ENCODE results near the gene PEPD.

Gene PEPD

GRCh38 chr19:33471111-33471996 lies 50.2 kb downstream of the PEPD start:
- DNase-seq, result no peak

GRCh38 chr19:33470686-33471085 lies 50.9 kb downstream of the PEPD start:
- no peak for DNase-seq

DNA sequence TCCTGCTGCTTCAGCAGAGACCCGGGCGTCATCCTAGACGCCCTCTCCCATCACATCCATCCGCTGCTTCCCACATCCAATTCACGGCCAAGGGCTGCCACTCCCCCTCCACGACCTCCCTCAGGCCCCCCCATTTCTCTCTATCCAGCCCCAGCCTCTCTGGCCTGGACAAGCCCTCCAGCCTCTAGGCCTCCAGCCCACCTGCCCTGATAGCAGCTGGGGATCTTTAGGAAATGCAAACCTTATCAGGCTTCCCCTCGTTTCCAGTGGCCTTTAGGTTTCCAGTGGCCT lies 51.6 kb downstream of the PEPD start:
- no peak for DNase-seq

GRCh38 chr19:33469171-33470039 lies 52.2 kb downstream of the PEPD start:
- no peak for DNase-seq

DNA sequence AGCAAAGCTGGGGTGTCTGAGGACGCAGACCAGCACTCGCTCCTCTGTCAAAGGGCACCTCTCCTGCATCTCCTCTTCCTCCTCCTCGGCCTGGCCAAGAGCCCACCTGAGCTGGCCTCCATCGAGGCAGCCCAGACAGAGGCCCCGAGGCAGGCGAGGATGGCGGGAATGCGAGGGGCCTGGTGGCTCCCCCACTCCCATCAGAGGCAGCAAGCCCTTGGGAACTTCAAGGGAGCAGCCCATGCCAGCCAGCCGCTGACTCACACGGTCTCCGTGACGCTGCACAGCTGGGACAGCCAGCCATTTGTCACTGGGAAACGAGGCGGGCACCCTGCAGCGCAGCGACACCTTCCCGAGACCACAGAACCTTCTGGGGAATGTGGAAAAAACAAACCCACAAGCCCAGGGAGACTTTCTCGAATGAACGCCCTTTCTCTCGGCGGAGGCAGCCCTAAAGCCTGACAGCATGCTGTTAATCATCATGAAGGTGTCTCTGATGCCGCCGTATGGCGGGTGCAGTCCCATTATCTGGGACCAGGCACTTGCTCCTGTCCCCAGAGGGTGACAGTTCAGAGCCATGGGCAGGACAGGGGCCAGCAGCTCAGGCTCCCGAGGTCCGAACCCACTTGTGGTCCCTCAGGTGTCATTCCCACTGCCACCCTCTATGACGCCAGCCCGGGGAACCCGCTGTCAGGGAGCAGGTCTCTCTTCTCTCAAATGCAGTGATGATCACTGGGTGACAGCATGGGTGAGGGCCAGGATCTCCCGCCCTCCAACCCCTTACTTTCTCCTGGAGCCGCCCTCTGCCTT lies 53.0 kb downstream of the PEPD start:
- DNase-seq, result no peak

GRCh38 chr19:33467851-33468250 lies 53.7 kb downstream of the PEPD start:
- DNase-seq, result no peak

DNA sequence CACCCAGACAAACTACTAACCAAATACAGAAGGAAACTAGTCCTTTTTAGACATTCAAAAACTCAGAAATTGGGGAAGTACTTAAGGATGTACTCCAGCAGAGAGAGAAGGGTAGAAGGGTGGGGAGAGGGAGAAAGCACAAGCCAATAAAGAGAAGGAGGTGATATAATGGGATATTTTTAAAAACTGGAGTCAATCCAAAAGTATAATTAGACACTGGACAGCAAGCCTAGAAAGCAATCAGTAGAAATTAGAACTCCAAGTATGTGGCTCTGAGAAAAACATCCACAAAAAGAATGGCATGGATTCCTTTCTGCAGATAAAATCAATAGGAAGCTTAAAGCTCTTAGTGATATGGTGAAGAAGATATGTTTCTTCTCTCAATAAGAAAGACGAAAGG lies 55.8 kb downstream of the PEPD start:
- no peak for DNase-seq

DNA sequence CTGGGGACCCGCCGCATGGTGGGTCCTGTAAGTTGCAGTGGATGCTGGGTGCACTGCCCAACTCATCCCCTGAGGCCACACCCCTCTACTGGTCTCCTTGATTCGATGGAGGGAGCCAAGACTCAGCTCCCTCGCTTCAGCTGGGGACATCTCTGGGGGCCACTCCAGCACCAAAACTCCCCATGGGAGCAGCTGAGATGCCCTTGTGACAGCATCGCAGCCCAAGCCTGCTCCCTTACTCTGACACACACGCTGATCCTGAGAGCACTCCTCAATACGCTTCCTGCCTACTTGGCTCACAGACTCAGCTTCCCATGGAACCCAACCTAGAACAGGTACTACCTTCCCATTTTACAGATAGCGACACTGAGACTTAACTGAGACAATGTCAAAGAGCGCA lies 56.2 kb downstream of the PEPD start:
- DNase-seq, result no peak

- DNase-seq, result no peak
These were observed 56.9 kb downstream of the PEPD start for GRCh38 chr19:33464733-33465115.

- no peak for DNase-seq
These were observed 57.4 kb downstream of the PEPD start for GRCh38 chr19:33464010-33464732.

- DNase-seq, result no peak
These were observed 58.4 kb downstream of the PEPD start for GRCh38 chr19:33463199-33463598.

DNA sequence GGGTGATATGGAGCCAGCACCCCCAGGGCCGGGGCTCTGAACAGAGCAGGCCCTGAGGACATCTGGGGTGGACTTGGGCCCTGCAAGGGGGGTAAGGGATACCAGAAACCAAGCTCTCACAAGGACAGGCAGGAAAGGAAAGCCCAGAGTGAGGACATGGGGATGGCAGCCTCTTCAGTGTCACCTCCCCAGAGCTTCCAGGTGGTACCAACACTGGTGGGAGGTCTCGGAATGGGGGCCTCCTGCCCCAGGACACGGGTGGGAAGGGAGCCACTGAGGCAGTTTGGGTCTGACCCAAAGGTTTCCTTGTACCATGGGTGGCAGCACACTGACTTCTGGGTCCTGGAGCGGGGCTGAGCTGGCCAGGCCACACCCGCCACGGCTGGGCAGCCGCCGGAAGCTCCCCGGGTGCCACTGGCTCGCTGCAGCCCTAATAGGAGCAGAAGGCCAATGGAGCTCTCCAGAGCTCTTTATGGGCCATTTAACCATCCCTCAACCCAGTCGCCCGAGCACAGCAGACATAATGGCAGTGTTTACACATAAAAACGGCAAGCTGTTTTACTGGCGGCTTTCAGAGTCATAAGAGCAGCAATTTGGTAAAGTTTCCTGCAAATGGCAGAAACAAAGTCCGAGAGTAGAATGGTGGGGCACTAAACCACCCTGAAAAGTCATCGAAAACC lies 59.3 kb downstream of the PEPD start:
- no peak for DNase-seq

- DNase-seq, result no peak
These were observed 60.1 kb downstream of the PEPD start for GRCh38 chr19:33461256-33462111.

DNA sequence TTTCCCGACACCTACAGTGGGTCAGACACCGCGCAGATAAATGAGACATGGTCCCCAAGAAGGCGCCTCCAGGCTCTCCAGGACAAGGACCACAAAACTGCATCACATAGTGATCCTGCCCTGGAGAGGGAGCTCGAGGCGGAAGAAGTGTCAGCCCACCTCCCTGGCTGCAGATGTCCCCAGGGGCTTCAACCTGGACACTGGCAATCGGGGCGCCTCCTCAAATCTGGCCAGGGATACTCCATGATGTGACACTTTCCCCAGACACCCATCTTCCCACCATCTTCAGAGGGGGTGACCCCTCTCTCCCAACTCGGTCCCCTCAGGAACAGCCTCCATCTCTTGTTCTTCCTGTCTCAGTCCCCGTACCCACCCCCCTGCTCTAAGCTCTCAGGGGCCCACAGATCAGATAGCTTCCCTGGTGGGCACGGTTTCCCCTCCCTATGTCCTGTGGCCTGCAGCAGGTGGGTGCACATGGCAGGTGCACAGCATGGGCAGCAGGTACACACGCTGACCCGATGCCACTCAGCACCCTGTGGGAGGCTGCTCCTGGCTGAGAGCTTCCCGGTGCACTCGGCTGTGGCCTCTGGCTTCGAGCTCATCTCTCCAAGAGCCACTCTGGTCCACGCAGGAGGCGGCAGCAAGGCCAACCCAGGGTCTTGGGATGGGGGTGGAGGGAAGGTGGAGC lies 61.2 kb downstream of the PEPD start:
- no peak for DNase-seq

GRCh38 chr19:33459222-33460090 lies 62.1 kb downstream of the PEPD start:
- no peak for DNase-seq

DNA sequence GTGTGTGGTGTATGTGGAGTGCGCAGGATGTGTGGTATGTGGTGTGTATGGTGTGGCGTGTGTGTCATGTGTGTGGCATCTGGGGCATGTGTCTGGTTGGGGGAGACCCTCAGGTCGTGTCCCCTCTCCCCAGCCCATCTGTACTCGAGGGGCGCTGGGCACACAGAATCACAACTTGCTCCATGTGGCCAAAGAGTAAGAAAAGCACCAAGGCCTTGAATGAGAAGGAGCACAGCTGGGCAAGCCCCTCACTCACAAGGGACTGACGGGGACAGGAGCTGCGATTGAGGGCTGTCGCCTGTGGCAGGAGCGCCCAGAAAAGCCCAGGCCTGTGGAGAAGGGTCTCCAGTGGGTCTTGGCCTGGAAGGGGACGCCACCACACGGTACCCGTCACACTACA lies 62.8 kb downstream of the PEPD start:
- no peak for DNase-seq

DNA sequence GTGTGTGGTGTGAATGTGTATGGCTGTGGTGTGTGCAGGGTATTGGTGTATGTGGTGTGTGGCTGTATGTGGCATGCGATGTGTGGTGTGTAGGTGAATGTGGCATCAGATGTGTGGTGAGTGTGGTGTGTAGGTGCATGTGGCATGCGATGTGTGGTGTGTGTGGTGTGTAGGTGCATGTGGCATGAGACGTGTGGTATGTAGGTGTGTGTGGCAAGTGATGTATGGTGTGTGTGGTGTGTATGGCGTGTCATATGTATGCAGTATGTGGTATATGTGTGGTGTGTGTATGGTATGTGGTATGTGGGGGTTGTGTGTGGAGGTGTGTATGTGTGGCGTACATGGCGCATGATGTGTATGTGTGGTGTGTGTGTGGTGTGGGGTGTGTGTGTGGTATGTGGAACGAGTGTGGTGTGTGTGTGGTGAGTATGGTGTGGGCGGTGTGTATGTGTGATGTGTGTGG lies 63.4 kb downstream of the PEPD start:
- no peak for DNase-seq

DNA sequence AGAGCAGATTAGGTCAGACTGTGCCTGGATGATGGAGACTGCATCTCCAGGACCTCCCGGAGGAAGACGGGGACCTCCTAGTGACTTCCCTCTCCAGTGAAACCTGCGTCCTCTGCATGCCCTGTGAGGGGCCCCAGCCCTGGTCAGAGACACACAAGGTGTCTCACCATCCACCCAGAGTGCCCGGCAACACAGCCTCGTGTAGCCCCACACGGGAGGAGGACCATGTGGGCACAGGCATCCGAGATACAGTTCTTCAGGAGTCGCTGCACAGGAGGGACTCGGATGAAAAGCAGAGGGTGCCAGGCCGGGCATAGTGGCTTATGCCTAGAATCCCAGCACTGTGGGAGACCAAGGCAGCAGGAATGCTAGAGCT lies 64.8 kb downstream of the PEPD start:
- no peak for DNase-seq

DNA sequence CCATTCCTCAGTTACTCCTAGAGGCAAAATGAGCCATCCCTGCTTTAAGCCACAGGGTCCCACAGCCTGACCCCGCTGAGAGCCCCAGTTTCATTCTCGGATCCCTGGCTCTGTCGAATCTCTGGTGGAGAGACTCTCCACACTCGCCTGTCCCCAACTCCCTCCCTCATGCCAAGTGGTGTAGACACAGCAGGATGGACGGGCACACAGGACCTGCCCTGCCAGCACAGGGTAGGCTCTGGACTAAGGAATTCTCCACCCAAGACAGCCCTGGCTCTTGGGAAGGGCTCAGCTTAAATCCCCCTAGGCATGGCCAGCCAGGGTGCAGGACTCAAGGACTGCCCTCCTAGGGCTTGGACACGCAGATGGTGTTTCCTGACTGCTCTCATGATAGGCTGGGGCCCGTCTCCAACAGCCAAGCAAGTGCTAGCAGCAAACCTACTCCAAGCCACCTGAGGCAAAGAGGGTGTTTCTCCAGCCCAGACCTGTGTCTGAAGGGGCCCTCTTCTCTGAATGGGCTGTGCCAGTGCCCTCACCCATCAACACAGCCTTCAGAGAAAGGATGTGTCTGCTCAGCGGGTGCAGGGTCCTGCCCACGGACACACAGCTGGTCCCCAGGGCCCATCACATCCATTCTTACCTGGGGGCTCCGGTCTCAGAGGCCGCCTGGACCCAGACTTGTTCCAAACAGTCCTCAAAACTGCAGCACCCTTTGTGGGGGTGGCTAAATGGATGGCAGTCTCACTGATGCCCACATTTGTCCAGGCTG lies 65.3 kb downstream of the PEPD start:
- DNase-seq, result no peak
